SK-N-SH treated with all-trans-retinoic acid at 6 μM for 48 hours (cell line): Measurements from ENCODE around the gene NEUROG1.

Experiments used
- BACH2 ChIP-seq: fragments of 250-450 bp; sonication (Bioruptor Pico); IDR thresholded peaks from 2 replicates; pipeline ENCODE4 v1.9.0; 2021; ENCODE audit warnings: mild to moderate bottlenecking, borderline replicate concordance
- CSDC2 ChIP-seq: fragments of 250-450 bp; sonication (Bioruptor Pico); IDR thresholded peaks from 2 replicates; pipeline ENCODE4 v1.5.0; 2020; ENCODE audit warnings: mild to moderate bottlenecking, moderate library complexity
- OSR1 ChIP-seq: fragments of 250-450 bp; sonication (Bioruptor Pico); IDR thresholded peaks from 2 replicates; pipeline ENCODE4 v1.8.0; 2022; ENCODE audit warnings: moderate library complexity, mild to moderate bottlenecking, inconsistent platforms
- ZC3H10 ChIP-seq: fragments of 250-450 bp; sonication (Bioruptor Pico); IDR thresholded peaks from 2 replicates; pipeline ENCODE4 v1.5.1; 2021; ENCODE audit warnings: mild to moderate bottlenecking, moderate library complexity
- ZFP30 ChIP-seq: fragments of 450-650 bp; formaldehyde crosslinking; IDR thresholded peaks from 2 replicates; pipeline ENCODE4 v1.5.0; 2022; ENCODE audit warnings: mild to moderate bottlenecking, moderate library complexity
- ZNF70 ChIP-seq: fragments of 450-650 bp; formaldehyde crosslinking; IDR thresholded peaks from 2 replicates; pipeline ENCODE4 v1.5.0; 2020; ENCODE audit warnings: mild to moderate bottlenecking, moderate library complexity

GRCh38 chr5:135541807-135542502 is 6.2 kb upstream of the NEUROG1 start:
- TF ChIP-seq CSDC2 (CRISPR knock-in tag): no peak
- TF ChIP-seq OSR1 (CRISPR knock-in tag): no peak
- no peak for TF ChIP-seq ZNF70 (CRISPR knock-in tag)
- no peak for TF ChIP-seq ZFP30 (CRISPR knock-in tag)
- no peak for TF ChIP-seq BACH2 (CRISPR knock-in tag)
- no peak for TF ChIP-seq ZC3H10 (CRISPR knock-in tag)
